Loucy (cell line): Measurements from ENCODE around the gene SHLD1.
A peak's percentile ranks its signal among the peaks of the same experiment; 100 is the strongest.

Experiments
- CTCF ChIP-seq: fragments of 200-600 bp; sonication (generic); conservative IDR thresholded peaks from 2 replicates; pipeline ENCODE4 v1.5.1; 2014; ENCODE audit warnings: mild to moderate bottlenecking, antibody characterized with exemption, low read length
- EZH2phosphoT487 ChIP-seq: fragments of 200-600 bp; IDR thresholded peaks from 2 replicates; pipeline ENCODE4 v1.6.1; 2018; ENCODE audit warnings: antibody characterized with exemption, mild to moderate bottlenecking, moderate library complexity, borderline replicate concordance

GRCh38 chr20:5809495-5809894 is 59.3 kb downstream of the SHLD1 start:
- peak; percentile 21 for TF ChIP-seq CTCF
- TF ChIP-seq EZH2phosphoT487 = no peak
